IPS-18c (cell line): ENCODE results near the gene CD151.
A peak's percentile ranks its signal among the peaks of the same experiment; 100 is the strongest.

Source experiments
- H3K4me3 ChIP-seq: 2 replicates; pipeline ENCODE4 v1.7.0; 2013; ENCODE audit warnings: low read depth, mild to moderate bottlenecking, low read length, moderate library complexity; ENCODE audit not compliant: insufficient read depth
- H3K9me3 ChIP-seq: one replicate; pipeline ENCODE4 v1.6.1; 2013; ENCODE audit warnings: mild to moderate bottlenecking, low read length, moderate library complexity; ENCODE audit not compliant: control insufficient read depth, insufficient read depth

The CD151 gene

DNA sequence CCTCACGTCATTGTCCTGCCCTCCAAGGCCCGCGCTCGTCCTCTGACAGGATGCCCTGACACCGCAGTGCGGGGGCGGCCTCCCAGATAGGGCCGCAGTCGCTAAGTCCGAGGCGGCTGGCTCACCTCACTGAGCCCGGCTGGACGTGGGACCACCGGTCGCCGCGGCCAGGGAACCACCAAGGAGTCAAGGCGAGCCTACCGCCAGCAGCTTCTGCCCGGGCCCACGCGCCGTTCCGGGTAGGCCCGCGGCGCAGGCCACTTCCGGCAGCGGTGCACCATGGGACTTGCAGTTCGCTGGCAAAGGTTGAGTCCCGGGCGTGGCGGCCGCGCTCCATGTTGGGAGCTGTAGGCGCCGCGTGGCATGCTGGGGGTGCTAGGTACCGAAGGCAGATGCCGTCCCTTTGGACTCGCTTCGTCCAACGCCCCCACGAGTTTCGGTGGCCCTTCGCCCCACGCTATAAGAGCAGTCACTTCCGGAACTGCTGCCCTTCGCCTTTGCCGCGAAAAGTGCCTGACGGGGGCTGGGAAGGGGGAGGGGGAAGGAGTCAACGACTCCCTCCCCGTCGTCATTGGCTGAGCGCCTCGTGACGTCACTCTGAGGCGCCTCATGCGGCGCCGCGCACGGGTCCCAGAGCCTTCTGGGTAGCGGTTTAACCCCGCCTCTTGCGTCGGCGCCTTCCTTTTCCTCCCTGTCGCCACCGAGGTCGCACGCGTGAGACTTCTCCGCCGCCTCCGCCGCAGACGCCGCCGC, 23.3 kb upstream of the CD151 start, which contains the start of gene RPLP2:
RPLP2 (plus strand) TSS at position 681 of the 753 bp plus-strand sequence. CDS start 268 bp downstream, outside the sequence.
- H3K9me3 ChIP-seq, result no peaks in the 10 kb centered on the region
- peak within 1 kb of the TSS; percentile 99 for H3K4me3 ChIP-seq

DNA sequence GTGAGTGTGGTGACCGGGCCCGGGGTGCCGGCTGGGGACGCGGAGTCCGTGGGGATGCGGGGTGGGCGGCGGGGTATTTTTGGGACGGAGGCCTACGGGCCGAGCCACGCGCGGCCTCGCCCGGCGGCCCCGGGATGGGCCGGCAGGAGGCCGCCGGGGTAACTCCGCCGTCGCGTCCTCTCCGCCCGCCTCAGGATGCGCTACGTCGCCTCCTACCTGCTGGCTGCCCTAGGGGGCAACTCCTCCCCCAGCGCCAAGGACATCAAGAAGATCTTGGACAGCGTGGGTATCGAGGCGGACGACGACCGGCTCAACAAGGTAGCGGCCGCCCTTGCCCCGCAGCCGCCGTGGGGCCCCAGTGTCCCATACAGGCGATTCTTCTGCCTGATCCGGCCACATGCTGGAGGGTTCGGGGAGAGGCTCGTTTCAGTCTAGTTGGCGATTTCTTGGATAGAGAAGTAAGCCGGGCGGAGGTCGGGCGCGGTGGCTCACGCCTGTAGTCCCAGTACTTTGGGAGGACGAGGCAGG, 22.6 kb upstream of the CD151 start:
- no peaks in the 10 kb centered on the region for H3K9me3 ChIP-seq
- H3K4me3 ChIP-seq, result peak overlapping the region; percentile 99

- Histone ChIP-seq H3K4me3 (peak overlapping the region; percentile 99), H3K9me3 (no peaks in the 10 kb centered on the region)
Observed at GRCh38 chr11:811446-812245, 21.1 kb upstream of the CD151 start.

- H3K9me3 ChIP-seq, result no peaks in the 10 kb centered on the region
- no peak overlapping the region for H3K4me3 ChIP-seq
Observed at GRCh38 chr11:812390-812789, 20.4 kb upstream of the CD151 start.

DNA sequence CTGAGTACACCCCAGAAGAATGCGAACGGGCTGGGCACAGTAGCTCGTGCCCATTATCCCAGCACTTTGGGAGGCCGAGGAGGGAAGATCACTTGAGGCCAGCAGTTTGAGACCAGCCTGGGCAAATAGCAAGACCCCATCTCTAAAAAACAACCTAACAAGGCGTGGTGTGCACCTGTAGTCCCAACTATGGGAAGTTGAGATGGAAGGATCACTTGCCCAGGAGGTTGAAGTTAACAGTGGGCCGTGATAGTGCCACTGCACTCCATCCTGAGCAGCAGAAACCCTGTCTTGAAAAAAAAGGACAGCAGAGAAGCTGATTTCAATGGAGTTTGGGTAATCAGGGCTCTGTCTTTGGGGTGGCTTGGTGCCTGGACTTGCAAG, 19.7 kb upstream of the CD151 start:
- H3K4me3 ChIP-seq, result no peak overlapping the region
- H3K9me3 ChIP-seq, result no peaks in the 10 kb centered on the region

DNA sequence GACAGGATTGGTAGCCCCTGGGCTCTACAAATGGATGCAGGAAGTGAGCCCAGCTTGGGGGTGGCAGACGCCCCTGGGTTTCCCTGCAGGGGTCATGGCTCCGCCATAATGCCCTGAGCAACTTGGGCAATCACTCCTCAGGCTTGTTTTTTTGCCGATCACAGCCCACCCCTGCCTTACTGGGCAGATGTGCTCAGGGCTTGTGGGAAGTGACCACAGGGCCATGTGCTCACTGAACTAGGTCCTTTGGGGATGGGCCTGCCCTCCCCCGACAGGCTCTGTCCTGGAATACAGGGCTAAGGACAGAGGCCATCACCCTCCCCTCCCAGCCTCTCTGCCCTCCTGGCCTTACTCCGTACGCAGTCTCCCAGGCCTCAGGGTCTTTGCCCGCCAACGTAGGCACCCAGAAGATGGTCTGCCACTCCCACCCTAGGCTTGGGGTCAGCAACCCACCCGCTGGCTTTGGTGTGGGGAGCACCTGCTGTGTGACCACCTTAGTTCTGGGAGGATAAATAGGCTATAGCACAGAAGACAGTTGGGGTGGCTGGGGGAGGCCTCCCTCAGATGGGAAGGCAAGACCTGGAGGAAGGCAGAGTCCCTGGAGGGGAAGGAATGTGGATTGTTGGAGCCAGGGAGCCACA, 19.2 kb upstream of the CD151 start:
- Histone ChIP-seq H3K4me3 (no peak overlapping the region), H3K9me3 (no peaks in the 10 kb centered on the region)

GRCh38 chr11:815675-816432, 16.9 kb upstream of the CD151 start:
- no peaks in the 10 kb centered on the region for H3K9me3 ChIP-seq

GRCh38 chr11:816433-816779, 16.3 kb upstream of the CD151 start:
- Histone ChIP-seq H3K4me3 (no peak overlapping the region), H3K9me3 (no peaks in the 10 kb centered on the region)

More at GRCh38 chr11:815675-816432, 16.9 kb upstream of the CD151 start:
- H3K4me3 ChIP-seq, result no peak overlapping the region

- no peaks in the 10 kb centered on the region for H3K9me3 ChIP-seq
- peak within 1 kb of the TSS; percentile 89 for H3K4me3 ChIP-seq
Observed at GRCh38 chr11:818396-819128, 14.2 kb upstream of the CD151 start, which contains the start of gene PNPLA2. Gene PNPLA2 (plus strand): TSS chr11:818914. CDS start chr11:819719, 805 bp downstream.

GRCh38 chr11:819129-819931, 13.4 kb upstream of the CD151 start:
- no peaks in the 10 kb centered on the region for H3K9me3 ChIP-seq

GRCh38 chr11:819943-820649, 12.7 kb upstream of the CD151 start:
- Histone ChIP-seq H3K9me3 (no peaks in the 10 kb centered on the region), H3K4me3 (peak overlapping the region; percentile 89)

More at GRCh38 chr11:819129-819931, 13.4 kb upstream of the CD151 start:
- peak overlapping the region; percentile 89 for H3K4me3 ChIP-seq

- no peaks in the 10 kb centered on the region for H3K9me3 ChIP-seq
- peak overlapping the region; percentile 89 for H3K4me3 ChIP-seq
Observed at GRCh38 chr11:820655-821511, 11.9 kb upstream of the CD151 start.

- Histone ChIP-seq H3K9me3 (no peaks in the 10 kb centered on the region), H3K4me3 (no peak overlapping the region)
Observed at GRCh38 chr11:821512-822371, 11.0 kb upstream of the CD151 start.
